HG02571 (cell line): ENCODE results near the gene RBM47.
"Not testable (repeated sequence)": the region's sequence is repeated elsewhere in the genome, so short reads cannot be mapped to it uniquely, and the experiment has no call there.

Experiments used
- ATAC-seq: cut with Tn5 transposase; IDR thresholded peaks from one replicate; pipeline ENCODE4 v1.9.1; 2021; ENCODE audit warnings: mild to moderate bottlenecking, moderate library complexity; ENCODE audit not compliant: unreplicated experiment

RBM47 gene

GRCh38 chr4:40564815-40565483 lies 64.7 kb downstream of the RBM47 start:
- no peak for ATAC-seq

GRCh38 chr4:40564004-40564403 lies 65.7 kb downstream of the RBM47 start:
- ATAC-seq: no peak

GRCh38 chr4:40563401-40563800 lies 66.3 kb downstream of the RBM47 start:
- ATAC-seq: no peak

GRCh38 chr4:40562681-40563080 lies 67.0 kb downstream of the RBM47 start:
- ATAC-seq: no peak

- no peak for ATAC-seq
Observed at GRCh38 chr4:40562208-40562607, 67.5 kb downstream of the RBM47 start.

- not testable (repeated sequence) for ATAC-seq
Observed at GRCh38 chr4:40561543-40562177, 68.0 kb downstream of the RBM47 start.

- no peak for ATAC-seq
Observed at GRCh38 chr4:40559585-40560465, 69.8 kb downstream of the RBM47 start.

- no peak for ATAC-seq
Observed at GRCh38 chr4:40557736-40558135, 71.9 kb downstream of the RBM47 start.

GRCh38 chr4:40555176-40555900 lies 74.3 kb downstream of the RBM47 start:
- ATAC-seq: no peak

GRCh38 chr4:40554641-40555040 lies 75.0 kb downstream of the RBM47 start:
- ATAC-seq: not testable (repeated sequence)

- ATAC-seq: no peak
Observed at GRCh38 chr4:40553995-40554394, 75.7 kb downstream of the RBM47 start.

- ATAC-seq: no peak
Observed at GRCh38 chr4:40552536-40552935, 77.1 kb downstream of the RBM47 start.

GRCh38 chr4:40551568-40552136 lies 78.0 kb downstream of the RBM47 start:
- ATAC-seq: not testable (repeated sequence)

- peak; percentile 62 for ATAC-seq
Observed at GRCh38 chr4:40550948-40551462, 78.7 kb downstream of the RBM47 start.

GRCh38 chr4:40550196-40550595 lies 79.5 kb downstream of the RBM47 start:
- ATAC-seq: no peak

- ATAC-seq: no peak
Observed at GRCh38 chr4:40548256-40548655, 81.4 kb downstream of the RBM47 start.

- no peak for ATAC-seq
Observed at GRCh38 chr4:40547789-40548132, 81.9 kb downstream of the RBM47 start.

GRCh38 chr4:40546969-40547788 lies 82.5 kb downstream of the RBM47 start:
- no peak for ATAC-seq

- ATAC-seq: no peak
Observed at GRCh38 chr4:40546506-40546905, 83.2 kb downstream of the RBM47 start.

- not testable (repeated sequence) for ATAC-seq
Observed at GRCh38 chr4:40545487-40545886, 84.2 kb downstream of the RBM47 start.
